Endothelial cell of umbilical vein (primary cell): Measurements from ENCODE around the gene TENT4B. TPM values are rescaled to one million over a fixed set of nuclear protein-coding genes. Genes with fewer than 3 reads are reported as not detected.

ENCODE experiments used
- BruUV-seq: library from RNA; stranded (reverse); fragments of 400-500 nt; replicated peaks from 2 replicates; lab custom pipeline; 2021; lab: Mats Ljungman, UMichigan
- CTCF ChIA-PET: fragments of 300-600, 350-600 bp; sonication (Branson Sonifier 250); formaldehyde crosslinking; loops from one replicate; lab custom pipeline; 2021; ENCODE audit warnings: antibody characterized with exemption, inconsistent platforms; lab: Charles Lee
- POLR2A ChIA-PET: fragments of 300-600, 350-600 bp; sonication (Branson Sonifier 250); formaldehyde crosslinking; loops from one replicate; lab custom pipeline; 2021; ENCODE audit warnings: antibody characterized with exemption, inconsistent platforms; lab: Charles Lee
- DNase-seq: peaks from one replicate; pipeline ENCODE4 v3.0.0-alpha.2; 2011; ENCODE audit warnings: low read depth, low spot score
- FAIRE-seq: peaks from 2 replicates; lab custom pipeline; 2011; peaks lifted over from hg19 to GRCh38; lab: Jason Lieb, UNC
- H2AFZ ChIP-seq: 2 replicates; pipeline ENCODE4 v1.6.0; 2012; ENCODE audit warnings: low read depth, low read length, control low read depth, inconsistent platforms
- H3K27ac ChIP-seq: 2 replicates; pipeline ENCODE4 v1.5.1; 2011; ENCODE audit warnings: low read depth, mild to moderate bottlenecking, control low read depth, low read length, moderate library complexity; ENCODE audit not compliant: insufficient read depth
- H3K27me3 ChIP-seq, 2 experiments: 2 replicates each; pipeline versions ENCODE4 v1.6.0 to v1.6.1; 2011; ENCODE audit warnings: low read length in 2 of 2, mixed read lengths in 1 of 2; ENCODE audit not compliant: control insufficient read depth in 2 of 2, insufficient read depth in 2 of 2
- H3K36me3 ChIP-seq, 2 experiments: 2 replicates in 1 of 2; 3 replicates in 1 of 2; pipeline ENCODE4 v1.5.1; 2011; ENCODE audit warnings: low read length in 2 of 2, mild to moderate bottlenecking in 1 of 2, moderate library complexity in 1 of 2; ENCODE audit not compliant: control insufficient read depth in 2 of 2, insufficient read depth in 2 of 2; ENCODE audit errors: extremely low read depth in 1 of 2
- H3K4me1 ChIP-seq: 3 replicates; pipeline ENCODE4 v1.5.1; 2011; ENCODE audit warnings: mild to moderate bottlenecking, low read length; ENCODE audit not compliant: control insufficient read depth, insufficient read depth; ENCODE audit errors: extremely low read depth
- H3K4me2 ChIP-seq: 2 replicates; pipeline ENCODE4 v1.6.1; 2011; ENCODE audit warnings: low read length, control low read depth, mixed read lengths; ENCODE audit not compliant: insufficient read depth
- H3K4me3 ChIP-seq, 3 experiments: fragments of 200-600 bp in 1 of 3; sonication (generic), shearing (Covaris generic) in 1 of 3; replicated peaks in 1 of 3; 2 replicates each; pipeline ENCODE4 v1.5.1; 2011 to 2016; ENCODE audit warnings: control low read depth in 3 of 3, low read length in 3 of 3, mild to moderate bottlenecking in 2 of 3, inconsistent platforms in 1 of 3, low read depth in 1 of 3, moderate library complexity in 1 of 3; ENCODE audit not compliant: insufficient read depth in 1 of 3
- H3K79me2 ChIP-seq: 2 replicates; pipeline ENCODE4 v1.6.0; 2012; ENCODE audit warnings: low read length, inconsistent platforms; ENCODE audit not compliant: control insufficient read depth, insufficient read depth
- H3K9ac ChIP-seq: replicated peaks from 2 replicates; pipeline ENCODE3; 2011; ENCODE audit warnings: low read length, control low read depth; ENCODE audit not compliant: insufficient read depth; ENCODE audit errors: extremely low read depth
- H3K9me1 ChIP-seq: replicated peaks from 3 replicates; pipeline ENCODE4 v1.6.0; 2011; ENCODE audit warnings: mild to moderate bottlenecking, low read length; ENCODE audit not compliant: control insufficient read depth, insufficient read depth; ENCODE audit errors: extremely low read depth
- H3K9me3 ChIP-seq: replicated peaks from 2 replicates; pipeline ENCODE4 v1.5.1; 2012; ENCODE audit warnings: low read length, inconsistent platforms; ENCODE audit not compliant: control insufficient read depth, insufficient read depth
- H4K20me1 ChIP-seq: replicated peaks from 2 replicates; pipeline ENCODE3; 2011; ENCODE audit warnings: mild to moderate bottlenecking, low read length; ENCODE audit not compliant: control insufficient read depth, insufficient read depth; ENCODE audit errors: extremely low read depth
- MYC ChIP-seq: IDR thresholded peaks from one replicate; pipeline ENCODE4 v1.6.1; 2011; ENCODE audit warnings: mild to moderate bottlenecking, low read depth, low read length
- POLR2A ChIP-seq: IDR thresholded peaks from 2 replicates; pipeline ENCODE4 v1.6.1; 2012; ENCODE audit warnings: low read depth, mild to moderate bottlenecking, control low read depth, low read length
- POLR2AphosphoS5 ChIP-seq: IDR thresholded peaks from 2 replicates; pipeline ENCODE4 v1.6.1; 2012; ENCODE audit warnings: low read depth, mild to moderate bottlenecking, control low read depth, low read length, moderate library complexity; ENCODE audit not compliant: insufficient read depth
- dilution Hi-C: fragments of 300-500 bp; cut with MboI; formaldehyde crosslinking; loops from one replicate; pipeline ENCODE4 v1.15.0; 2019; ENCODE audit warnings: low sequenced_read_pairs; ENCODE audit not compliant: extremely low pct_ligation_motif_present
- intact Hi-C: fragments of 100-400 bp; cut with micrococcal nuclease; formaldehyde crosslinking; loops from one replicate; pipeline ENCODE4 v1.10.0; 2022
- polyA plus RNA-seq, 4 experiments: library from polyadenylated mRNA; depleted of rRNA in 3 of 4; stranded (reverse) in 3 of 4; unstranded in 1 of 4; fragments of >200 nt; gene quantifications; 2 replicates each; pipeline versions ENCODE4 v1.2.1 to v1.2.3, GENCODE V29; 2011 to 2012; ENCODE audit warnings: missing spikeins in 1 of 4
- total RNA-seq: library from RNA; stranded (reverse); gene quantifications from 2 replicates; pipeline ENCODE4 v1.2.3, GENCODE V29; 2021
- TF ChIP-seq, protein P1 (sequence below): IDR thresholded peaks from 2 replicates; pipeline ENCODE4 v1.6.1; 2011; ENCODE audit not compliant: insufficient read depth, insufficient read length
- TF ChIP-seq, protein P2 (sequence below), 2 donors: IDR thresholded peaks; 1 replicate in 1 of 2; 2 replicates in 1 of 2; pipeline ENCODE4 v1.5.1; 2011; ENCODE audit warnings: low read length in 2 of 2, mild to moderate bottlenecking in 2 of 2, moderate library complexity in 2 of 2, control low read depth in 1 of 2, inconsistent platforms in 1 of 2, low read depth in 1 of 2; ENCODE audit not compliant: insufficient read depth in 1 of 2; ENCODE audit errors: extremely low read depth in 1 of 2

TENT4B gene
- total and polyA plus RNA-seq, 2 donors (not counting 3 experiments of a cell fraction or from before 2014, with no cell fraction given): 4.2 to 13.1 TPM

DNA sequence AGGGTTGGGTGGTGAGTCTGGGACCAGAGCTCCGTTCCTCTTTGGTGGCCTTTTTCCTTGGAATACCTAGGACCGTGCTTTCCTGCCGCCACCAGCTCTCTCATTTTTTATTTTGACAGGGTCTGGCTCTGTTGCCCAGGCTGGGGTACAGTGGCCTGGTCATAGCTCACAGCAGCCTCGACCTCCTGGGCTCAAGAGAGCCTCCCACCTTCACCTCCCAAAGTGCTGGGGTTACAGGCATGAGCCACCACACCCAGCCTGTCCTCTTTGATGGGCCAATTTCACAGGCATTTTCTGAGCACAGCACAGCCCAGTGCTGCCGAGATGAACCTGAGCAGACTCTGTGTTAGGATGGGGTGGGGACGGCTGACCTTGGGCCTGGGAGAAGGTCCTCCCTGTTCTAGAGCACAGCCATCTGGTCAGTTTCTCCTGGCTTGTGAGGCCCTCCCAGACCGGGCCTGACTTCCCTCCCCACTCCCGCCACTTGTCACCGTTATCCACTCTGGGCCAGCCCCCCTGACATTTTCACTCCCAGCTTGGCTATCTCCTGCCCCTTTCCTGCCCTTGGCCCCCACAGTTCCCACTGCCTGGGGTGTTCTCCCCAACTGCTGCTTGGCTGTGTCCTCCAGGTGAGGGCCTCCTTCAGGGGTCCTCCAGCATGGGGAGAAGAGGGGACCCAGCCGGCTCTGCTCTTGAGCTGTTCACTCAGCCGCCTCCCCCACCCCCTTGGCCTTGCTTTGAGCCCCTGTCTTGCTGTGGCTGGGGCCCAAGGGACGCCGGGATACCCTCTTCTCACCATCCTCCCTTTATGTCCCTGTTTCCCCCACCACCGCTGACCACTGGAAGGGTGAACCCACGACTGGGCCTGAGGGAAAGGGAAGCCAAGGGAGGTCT, 118.3 kb downstream of the TENT4B start:
- ChIA-PET CTCF (interaction anchor here (0.6 kb wide), 1 partner anchor 314 kb away, joined by 3 read pairs; no protein-coding TSS in a partner anchor), POLR2A (no interaction called here)
- Histone ChIP-seq H3K4me3 (no peak overlapping the region), H3K79me2 (no peaks in the 10 kb centered on the region), H3K4me1 (peaks cover 13% of the 10 kb centered on the region), H3K9me1 (no peaks in the 10 kb centered on the region), H3K9ac (no peak overlapping the region), H3K27ac (no peak overlapping the region), H3K4me2 (no peak overlapping the region), H3K9me3 (no peaks in the 10 kb centered on the region), H3K27me3 (no peaks in the 10 kb centered on the region), H4K20me1 (no peaks in the 10 kb centered on the region), H2AFZ (no peak overlapping the region), H3K36me3 (no peaks in the 10 kb centered on the region)
- FAIRE-seq (no peak), DNase-seq (no peak)
- intact Hi-C loops (no loop called here), dilution Hi-C loops (no loop called here)
- TF ChIP-seq, protein P1, sequence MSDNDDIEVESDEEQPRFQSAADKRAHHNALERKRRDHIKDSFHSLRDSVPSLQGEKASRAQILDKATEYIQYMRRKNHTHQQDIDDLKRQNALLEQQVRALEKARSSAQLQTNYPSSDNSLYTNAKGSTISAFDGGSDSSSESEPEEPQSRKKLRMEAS: no peak
- TF ChIP-seq POLR2AphosphoS5: no peak
- no TSS peak for BruUV-seq

DNA sequence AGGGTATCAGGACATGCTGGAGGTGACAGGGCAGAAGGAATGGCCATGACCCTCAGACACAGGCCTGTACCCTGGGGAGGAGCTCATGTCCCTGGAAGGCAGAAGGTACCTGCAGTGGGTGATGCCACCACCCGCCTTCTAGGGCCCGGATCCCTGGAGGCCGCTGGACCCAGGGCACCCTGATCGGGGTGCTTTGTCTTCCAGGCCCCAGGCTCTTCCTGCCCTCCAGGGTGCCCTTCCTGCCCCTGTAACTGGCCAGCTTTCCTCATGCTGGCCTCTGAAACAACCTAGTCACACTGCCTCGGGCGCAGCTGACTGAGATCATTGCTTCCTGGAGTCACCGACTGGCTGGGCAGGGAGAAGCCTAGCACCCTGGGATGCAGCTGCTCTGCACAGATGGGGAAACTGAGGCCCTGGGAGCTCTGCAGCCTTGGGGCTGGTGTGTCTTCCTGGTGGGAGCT, 119.0 kb downstream of the TENT4B start:
- Histone ChIP-seq H3K4me3 (no peak overlapping the region), H3K27me3 (no peaks in the 10 kb centered on the region), H3K4me2 (no peak overlapping the region), H3K27ac (no peak overlapping the region), H4K20me1 (no peaks in the 10 kb centered on the region), H3K36me3 (no peaks in the 10 kb centered on the region), H3K9me3 (no peaks in the 10 kb centered on the region), H3K9ac (no peak overlapping the region), H2AFZ (no peak overlapping the region), H3K4me1 (peaks cover 6% of the 10 kb centered on the region), H3K79me2 (no peaks in the 10 kb centered on the region), H3K9me1 (no peaks in the 10 kb centered on the region)
- dilution Hi-C loops: no loop called here
- DNase-seq: no peak
- no TSS peak for BruUV-seq
- no peak for FAIRE-seq
- POLR2A ChIA-PET: no interaction called here
- TF ChIP-seq, protein P2, sequence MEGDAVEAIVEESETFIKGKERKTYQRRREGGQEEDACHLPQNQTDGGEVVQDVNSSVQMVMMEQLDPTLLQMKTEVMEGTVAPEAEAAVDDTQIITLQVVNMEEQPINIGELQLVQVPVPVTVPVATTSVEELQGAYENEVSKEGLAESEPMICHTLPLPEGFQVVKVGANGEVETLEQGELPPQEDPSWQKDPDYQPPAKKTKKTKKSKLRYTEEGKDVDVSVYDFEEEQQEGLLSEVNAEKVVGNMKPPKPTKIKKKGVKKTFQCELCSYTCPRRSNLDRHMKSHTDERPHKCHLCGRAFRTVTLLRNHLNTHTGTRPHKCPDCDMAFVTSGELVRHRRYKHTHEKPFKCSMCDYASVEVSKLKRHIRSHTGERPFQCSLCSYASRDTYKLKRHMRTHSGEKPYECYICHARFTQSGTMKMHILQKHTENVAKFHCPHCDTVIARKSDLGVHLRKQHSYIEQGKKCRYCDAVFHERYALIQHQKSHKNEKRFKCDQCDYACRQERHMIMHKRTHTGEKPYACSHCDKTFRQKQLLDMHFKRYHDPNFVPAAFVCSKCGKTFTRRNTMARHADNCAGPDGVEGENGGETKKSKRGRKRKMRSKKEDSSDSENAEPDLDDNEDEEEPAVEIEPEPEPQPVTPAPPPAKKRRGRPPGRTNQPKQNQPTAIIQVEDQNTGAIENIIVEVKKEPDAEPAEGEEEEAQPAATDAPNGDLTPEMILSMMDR (IDR thresholded peaks at IDR 0.05; ENCODE audit: extremely low read depth in 1 of 2, insufficient read depth in 1 of 2, low read depth in 1 of 2, low read length in 2 of 2): no peak
- TF ChIP-seq MYC (no peak), POLR2A (no peak)
- TF ChIP-seq, protein P1: no peak
- intact Hi-C loops: no loop called here
- CTCF ChIA-PET: interaction anchor here (0.6 kb wide), 1 partner anchor 314 kb away, joined by 3 read pairs; no protein-coding TSS in a partner anchor
